Panc1 (cell line): ENCODE measurements around the gene JDP2.

ENCODE experiments used
- POLR2AphosphoS5 ChIP-seq: IDR thresholded peaks from 2 replicates; pipeline ENCODE4 v1.6.1; 2012; ENCODE audit warnings: mild to moderate bottlenecking, low read depth, low read length, moderate library complexity
- TCF7L2 ChIP-seq: IDR thresholded peaks from 2 replicates; pipeline ENCODE4 v1.6.1; 2011; ENCODE audit warnings: mild to moderate bottlenecking, low read depth, low read length, inconsistent platforms
- TF ChIP-seq, protein P1 (sequence below): fragments of 450-650 bp; IDR thresholded peaks from 2 replicates; pipeline ENCODE4 v1.5.1; 2017; ENCODE audit warnings: mild to moderate bottlenecking
- TF ChIP-seq, protein P2 (sequence below), 2 experiments: IDR thresholded peaks; 2 replicates each; pipeline ENCODE4 v1.6.1; 2011 to 2012; ENCODE audit warnings: low read depth in 2 of 2, control low read depth in 1 of 2, low read length in 1 of 2, mild to moderate bottlenecking in 1 of 2, moderate library complexity in 1 of 2; ENCODE audit not compliant: insufficient read depth in 1 of 2

DNA sequence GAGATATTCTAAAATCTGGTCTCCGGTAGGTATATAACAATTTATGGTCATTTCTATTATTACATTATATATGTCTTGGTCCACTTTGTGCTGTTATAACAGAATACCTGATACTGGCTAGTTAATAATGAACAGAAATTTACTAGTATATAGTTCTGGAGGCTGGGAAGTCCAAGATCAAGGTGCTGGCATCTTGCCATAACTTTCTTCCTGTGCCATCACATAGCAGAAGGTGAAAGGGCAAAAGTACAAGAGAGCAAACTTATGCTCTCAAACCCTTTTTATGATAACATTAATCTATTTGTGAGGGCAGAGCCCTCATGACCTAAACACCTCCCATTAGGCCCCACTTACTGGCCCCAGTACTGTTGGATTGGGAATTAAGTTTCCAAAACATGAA is 76.6 kb downstream of the JDP2 start:
- TF ChIP-seq, protein P1, sequence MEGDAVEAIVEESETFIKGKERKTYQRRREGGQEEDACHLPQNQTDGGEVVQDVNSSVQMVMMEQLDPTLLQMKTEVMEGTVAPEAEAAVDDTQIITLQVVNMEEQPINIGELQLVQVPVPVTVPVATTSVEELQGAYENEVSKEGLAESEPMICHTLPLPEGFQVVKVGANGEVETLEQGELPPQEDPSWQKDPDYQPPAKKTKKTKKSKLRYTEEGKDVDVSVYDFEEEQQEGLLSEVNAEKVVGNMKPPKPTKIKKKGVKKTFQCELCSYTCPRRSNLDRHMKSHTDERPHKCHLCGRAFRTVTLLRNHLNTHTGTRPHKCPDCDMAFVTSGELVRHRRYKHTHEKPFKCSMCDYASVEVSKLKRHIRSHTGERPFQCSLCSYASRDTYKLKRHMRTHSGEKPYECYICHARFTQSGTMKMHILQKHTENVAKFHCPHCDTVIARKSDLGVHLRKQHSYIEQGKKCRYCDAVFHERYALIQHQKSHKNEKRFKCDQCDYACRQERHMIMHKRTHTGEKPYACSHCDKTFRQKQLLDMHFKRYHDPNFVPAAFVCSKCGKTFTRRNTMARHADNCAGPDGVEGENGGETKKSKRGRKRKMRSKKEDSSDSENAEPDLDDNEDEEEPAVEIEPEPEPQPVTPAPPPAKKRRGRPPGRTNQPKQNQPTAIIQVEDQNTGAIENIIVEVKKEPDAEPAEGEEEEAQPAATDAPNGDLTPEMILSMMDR, result no peak
- no peak for TF ChIP-seq TCF7L2
- TF ChIP-seq, protein P2, sequence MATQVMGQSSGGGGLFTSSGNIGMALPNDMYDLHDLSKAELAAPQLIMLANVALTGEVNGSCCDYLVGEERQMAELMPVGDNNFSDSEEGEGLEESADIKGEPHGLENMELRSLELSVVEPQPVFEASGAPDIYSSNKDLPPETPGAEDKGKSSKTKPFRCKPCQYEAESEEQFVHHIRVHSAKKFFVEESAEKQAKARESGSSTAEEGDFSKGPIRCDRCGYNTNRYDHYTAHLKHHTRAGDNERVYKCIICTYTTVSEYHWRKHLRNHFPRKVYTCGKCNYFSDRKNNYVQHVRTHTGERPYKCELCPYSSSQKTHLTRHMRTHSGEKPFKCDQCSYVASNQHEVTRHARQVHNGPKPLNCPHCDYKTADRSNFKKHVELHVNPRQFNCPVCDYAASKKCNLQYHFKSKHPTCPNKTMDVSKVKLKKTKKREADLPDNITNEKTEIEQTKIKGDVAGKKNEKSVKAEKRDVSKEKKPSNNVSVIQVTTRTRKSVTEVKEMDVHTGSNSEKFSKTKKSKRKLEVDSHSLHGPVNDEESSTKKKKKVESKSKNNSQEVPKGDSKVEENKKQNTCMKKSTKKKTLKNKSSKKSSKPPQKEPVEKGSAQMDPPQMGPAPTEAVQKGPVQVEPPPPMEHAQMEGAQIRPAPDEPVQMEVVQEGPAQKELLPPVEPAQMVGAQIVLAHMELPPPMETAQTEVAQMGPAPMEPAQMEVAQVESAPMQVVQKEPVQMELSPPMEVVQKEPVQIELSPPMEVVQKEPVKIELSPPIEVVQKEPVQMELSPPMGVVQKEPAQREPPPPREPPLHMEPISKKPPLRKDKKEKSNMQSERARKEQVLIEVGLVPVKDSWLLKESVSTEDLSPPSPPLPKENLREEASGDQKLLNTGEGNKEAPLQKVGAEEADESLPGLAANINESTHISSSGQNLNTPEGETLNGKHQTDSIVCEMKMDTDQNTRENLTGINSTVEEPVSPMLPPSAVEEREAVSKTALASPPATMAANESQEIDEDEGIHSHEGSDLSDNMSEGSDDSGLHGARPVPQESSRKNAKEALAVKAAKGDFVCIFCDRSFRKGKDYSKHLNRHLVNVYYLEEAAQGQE (IDR thresholded peaks at IDR 0.05; ENCODE audit: insufficient read depth in 1 of 2, low read depth in 2 of 2, low read length in 1 of 2), result no peak
- TF ChIP-seq POLR2AphosphoS5, result no peak
